ENCODE data around the gene OR5V1.

GRCh38 chr6:29325777-29326176 lies 42.9 kb downstream of the OR5V1 start:
- TF ChIP-seq CTCF (IDR thresholded peaks at IDR 0.05) (no peak), EP300 (IDR thresholded peaks at IDR 0.05) (no peak)

All from ovary (tissue), 3 donors.